K562 (cell line): ENCODE measurements around the gene NDUFV3. TPM values are rescaled to one million over a fixed set of nuclear protein-coding genes. Genes with fewer than 3 reads are reported as not detected.

Experiments used
- ATAC-seq: fragments of 200-7000 bp; cut with Tn5 transposase; 3 replicates; pipeline ENCODE4 v1.9.1; 2020; ENCODE audit warnings: moderate library complexity
- BruUV-seq: library from RNA; stranded (reverse); fragments of 400-500 nt; replicated peaks from 2 replicates; lab custom pipeline; 2021; lab: Mats Ljungman, UMichigan
- CTCF ChIA-PET: fragments of 300-600 bp; formaldehyde crosslinking; extraction: SDS; loops from one replicate; lab custom pipeline; 2021; ENCODE audit warnings: low intra/inter-chr PET ratio; lab: Yijun Ruan, JAX
- POLR2A ChIA-PET: fragments of 300-600, 350-650 bp; sonication (Branson Sonifier 250); formaldehyde crosslinking; extraction: SDS; loops from one replicate; lab custom pipeline; 2021; ENCODE audit warnings: antibody characterized with exemption, inconsistent platforms; lab: Yijun Ruan, JAX
- DNase-seq, 4 experiments: peaks; one replicate each; pipeline versions ENCODE4 v3.0.0 to v3.0.0-alpha.2; 2011 to 2018; ENCODE audit warnings: low spot score in 3 of 4, mixed read lengths in 3 of 4; ENCODE audit errors: extremely low read depth in 1 of 4
- FAIRE-seq: peaks from 2 replicates; lab custom pipeline; 2011; peaks lifted over from hg19 to GRCh38; lab: Jason Lieb, UNC
- H2AFZ ChIP-seq: 2 replicates; pipeline ENCODE4 v1.6.0; 2011; ENCODE audit warnings: low read depth, low read length, control low read depth, inconsistent platforms
- H3K27ac ChIP-seq: fragments of 200-600 bp; 3 replicates; pipeline ENCODE4 v1.8.0; 2011; ENCODE audit warnings: low read depth, mild to moderate bottlenecking, control low read depth, inconsistent platforms, low read length, moderate library complexity, mixed read lengths; ENCODE audit errors: extremely low read depth
- H3K27me3 ChIP-seq, 2 experiments: fragments of 300-600 bp in 1 of 2; 2 replicates in 1 of 2; 3 replicates in 1 of 2; pipeline versions ENCODE4 v1.6.0 to v1.8.0; 2011; ENCODE audit warnings: inconsistent platforms in 2 of 2, low read length in 2 of 2, mild to moderate bottlenecking in 1 of 2, mixed read lengths in 1 of 2, moderate library complexity in 1 of 2; ENCODE audit not compliant: control insufficient read depth in 2 of 2, insufficient read depth in 2 of 2
- H3K36me3 ChIP-seq: fragments of 300-600 bp; 3 replicates; pipeline ENCODE4 v1.8.0; 2011; ENCODE audit warnings: mild to moderate bottlenecking, low read length, inconsistent platforms; ENCODE audit not compliant: control insufficient read depth, insufficient read depth
- H3K4me1 ChIP-seq, 2 experiments: fragments of 200-600 bp in 1 of 2; replicated peaks in 1 of 2; 2 replicates in 1 of 2; 3 replicates in 1 of 2; pipeline versions ENCODE4 v1.5.1 to v1.8.0; 2011; ENCODE audit warnings: inconsistent platforms in 2 of 2, low read length in 2 of 2, mild to moderate bottlenecking in 1 of 2, mixed read lengths in 1 of 2, moderate library complexity in 1 of 2; ENCODE audit not compliant: control insufficient read depth in 2 of 2, insufficient read depth in 2 of 2
- H3K4me2 ChIP-seq: 2 replicates; pipeline ENCODE4 v1.6.1; 2011; ENCODE audit warnings: low read length, control low read depth, inconsistent platforms, mixed read lengths; ENCODE audit not compliant: insufficient read depth
- H3K4me3 ChIP-seq: fragments of 200-600 bp; sonication (generic), shearing (Covaris generic); 2 replicates; pipeline ENCODE4 v1.5.1; 2016; ENCODE audit warnings: control low read depth, inconsistent platforms
- H3K79me2 ChIP-seq: fragments of 200-600 bp; 3 replicates; pipeline ENCODE4 v1.8.0; 2011; ENCODE audit warnings: low read length, inconsistent platforms; ENCODE audit not compliant: control insufficient read depth, insufficient read depth
- H3K9ac ChIP-seq, 2 experiments: 2 replicates each; pipeline versions ENCODE4 v1.6.0 to v1.6.1; 2011; ENCODE audit warnings: low read depth in 2 of 2, low read length in 2 of 2, control low read depth in 1 of 2, inconsistent platforms in 1 of 2, mild to moderate bottlenecking in 1 of 2, mixed read lengths in 1 of 2; ENCODE audit not compliant: insufficient read depth in 1 of 2
- H3K9me1 ChIP-seq: one replicate; pipeline ENCODE4 v1.6.0; 2011; ENCODE audit warnings: inconsistent platforms, mild to moderate bottlenecking, low read length, moderate library complexity; ENCODE audit not compliant: control insufficient read depth, insufficient read depth
- H3K9me3 ChIP-seq: replicated peaks from 2 replicates; pipeline ENCODE4 v1.5.1; 2011; ENCODE audit warnings: low read depth, low read length, inconsistent platforms; ENCODE audit not compliant: control insufficient read depth, insufficient read depth
- H4K20me1 ChIP-seq: replicated peaks from 2 replicates; pipeline ENCODE4 v1.6.1; 2011; ENCODE audit warnings: low read length, inconsistent platforms, mixed read lengths; ENCODE audit not compliant: control insufficient read depth, insufficient read depth
- ELK1 ChIP-seq: sonication (generic); formaldehyde crosslinking; IDR thresholded peaks from 2 replicates; pipeline ENCODE4 v1.8.1; 2022; ENCODE audit warnings: missing genetic modification reagents
- FOXJ3 ChIP-seq: sonication (generic); formaldehyde crosslinking; IDR thresholded peaks from 2 replicates; pipeline ENCODE4 v1.4.0; 2020; ENCODE audit warnings: mild to moderate bottlenecking, missing genetic modification reagents
- FOXM1 ChIP-seq, 2 experiments: fragments of 450-650 bp in 1 of 2; sonication (generic) in 1 of 2; formaldehyde crosslinking in 1 of 2; IDR thresholded peaks; 2 replicates each; pipeline versions ENCODE4 v1.6.1 to v1.9.0; 2017 to 2022; ENCODE audit warnings: low read depth in 2 of 2, mild to moderate bottlenecking in 2 of 2, missing genetic modification reagents in 1 of 2, moderate library complexity in 1 of 2
- GABPB1 ChIP-seq: sonication (generic); formaldehyde crosslinking; IDR thresholded peaks from 2 replicates; pipeline ENCODE4 v1.8.0; 2022; ENCODE audit warnings: mild to moderate bottlenecking, missing genetic modification reagents
- HNRNPUL1 ChIP-seq: fragments of 200-400 bp; formaldehyde crosslinking; IDR thresholded peaks from 2 replicates; pipeline ENCODE4 v1.6.1; 2017; ENCODE audit warnings: low read length
- MEF2A ChIP-seq: IDR thresholded peaks from 2 replicates; pipeline ENCODE4 v1.6.1; 2011; ENCODE audit warnings: low read depth, mild to moderate bottlenecking, low read length, moderate library complexity; ENCODE audit not compliant: control insufficient read depth
- PHF21A ChIP-seq: fragments of 450-650 bp; IDR thresholded peaks from 2 replicates; pipeline ENCODE4 v1.6.1; 2017; ENCODE audit warnings: low read depth, borderline replicate concordance
- STAT5A ChIP-seq: IDR thresholded peaks from 2 replicates; pipeline ENCODE4 v1.6.1; 2012; ENCODE audit warnings: low read length, inconsistent platforms, borderline replicate concordance
- TAF7 ChIP-seq: fragments of 450-650 bp; IDR thresholded peaks from 2 replicates; pipeline ENCODE4 v1.6.1; 2016; ENCODE audit warnings: missing genetic modification characterization, missing compliant biosample characterization
- ZBTB11 ChIP-seq, 3 experiments: fragments of 200-800 bp in 1 of 3; fragments of 250-450 bp in 1 of 3; fragments of 450-650 bp in 1 of 3; sonication (Bioruptor Pico) in 1 of 3; sonication (Bioruptor generic) in 1 of 3; formaldehyde crosslinking in 1 of 3; IDR thresholded peaks; 2 replicates each; pipeline versions ENCODE4 v1.6.1 to v1.8.0; 2016 to 2022; ENCODE audit warnings: mild to moderate bottlenecking in 2 of 3, missing genetic modification characterization in 2 of 3, missing compliant biosample characterization in 1 of 3, moderate library complexity in 1 of 3
- ZNF143 ChIP-seq: sonication (generic); formaldehyde crosslinking; IDR thresholded peaks from 2 replicates; pipeline ENCODE4 v1.9.0; 2022; ENCODE audit warnings: mild to moderate bottlenecking, missing genetic modification reagents
- ZNF398 ChIP-seq: fragments of 250-450 bp; sonication (Bioruptor Pico); IDR thresholded peaks from 2 replicates; pipeline ENCODE4 v1.8.0; 2021; ENCODE audit warnings: moderate library complexity, mild to moderate bottlenecking, inconsistent platforms
- ZNF431 ChIP-seq: sonication (generic); formaldehyde crosslinking; IDR thresholded peaks from 2 replicates; pipeline ENCODE4 v1.8.0; 2022; ENCODE audit warnings: mild to moderate bottlenecking, missing genetic modification reagents
- WGBS: fragments of 100-300 bp; shearing (Covaris generic); methylation state at CpG from one replicate; pipeline ENCODE4 v1.1.6; 2016; ENCODE audit warnings: low coverage, mixed read lengths; ENCODE audit not compliant: insufficient coverage; ENCODE audit errors: missing lambda C conversion rate; 5-methylcytosine and 5-hydroxymethylcytosine counted together
- in situ Hi-C: fragments of 300-500 bp; cut with MboI; formaldehyde crosslinking; loops from 4 replicates; pipeline ENCODE4 v1.15.0; 2018; ENCODE audit warnings: inconsistent platforms, mixed read lengths
- intact Hi-C: fragments of 100-400 bp; cut with micrococcal nuclease; formaldehyde crosslinking; loops from 2 replicates; pipeline ENCODE4 v1.14.2; 2022
- polyA plus RNA-seq, 8 experiments: library from polyadenylated mRNA; depleted of rRNA in 4 of 8; stranded (reverse) in 5 of 8; unstranded in 3 of 8; fragments of >200 nt; fragmentation: Nextera tagmentation in 2 of 8; fragmentation: Illumina TruSeq in 1 of 8; extraction: Ambion mirVana in 2 of 8; extraction: Trizol in 1 of 8; gene quantifications; 2 replicates each; pipeline versions ENCODE4 v1.2.1 to v1.2.3, GENCODE V29; 2011 to 2014; ENCODE audit warnings: inconsistent platforms in 1 of 8, missing spikeins in 1 of 8
- total RNA-seq, 7 experiments: library from RNA; depleted of rRNA in 6 of 7; stranded (reverse); fragments of >200 nt in 6 of 7; fragmentation: Illumina TruSeq in 2 of 7; extraction: Trizol in 2 of 7; gene quantifications; 2 replicates each; pipeline versions ENCODE4 v1.2.1 to v1.2.3, GENCODE V29; 2011 to 2021; ENCODE audit warnings: low replicate concordance in 1 of 7

Gene NDUFV3
- total and polyA plus RNA-seq, 9 of the 15 experiments (the other 6 are each of a cell fraction or from before 2014, with no cell fraction given): 19.1 to 87.8 (median 74.3) TPM

GRCh38 chr21:42929969-42930368 is 36.9 kb downstream of the NDUFV3 start:
- in situ Hi-C loops: no loop called here
- DNase-seq (peak in 2 of 4 experiments; percentile 55 to 74), ATAC-seq (peak; percentile 72), FAIRE-seq (peak; percentile 85)
- ChIA-PET CTCF (no interaction called here), POLR2A (interaction anchor here (0.6 to 1.3 kb wide), 5 partner anchors 8 to 43 kb away, joined by 3 to 4 read pairs (median 3); partner anchors contain the start of gene NDUFV3)
- H3K4me3 ChIP-seq: no peak overlapping the region
- H3K9me3 ChIP-seq: no peaks in the 10 kb centered on the region
- H2AFZ ChIP-seq: peak overlapping the region; percentile 11; the same call in 1 of the 2 replicates
- no peak overlapping the region for H3K9ac ChIP-seq
- peak overlapping the region; percentile 30; the same call in 1 of the 3 replicates for H3K27ac ChIP-seq
- peaks cover 23 to 30% of the 10 kb centered on the region in 2 experiments; a peak in 4 of 5 replicates for H3K4me1 ChIP-seq
- H3K36me3 ChIP-seq: no peaks in the 10 kb centered on the region
- WGBS: 3% methylated on average over 3 of the region's 3 CpGs
- no peaks in the 10 kb centered on the region for H3K79me2 ChIP-seq
- no peaks in the 10 kb centered on the region for H3K27me3 ChIP-seq
- no peaks in the 10 kb centered on the region for H3K9me1 ChIP-seq
- intact Hi-C loops: no loop called here
- peak overlapping the region; percentile 49 for H3K4me2 ChIP-seq
- no TSS peak for BruUV-seq
- H4K20me1 ChIP-seq: no peaks in the 10 kb centered on the region
- 0 out of 2 replicates have a peak, but pooled peaks have one; percentile 34 for TF ChIP-seq ZNF143 (CRISPR knock-in tag)
- TF ChIP-seq ZNF398: no peak
- TF ChIP-seq GABPB1 (CRISPR knock-in tag): no peak
- peak; percentile 42 for TF ChIP-seq FOXM1 (IDR thresholded peaks at IDR 0.05; ENCODE audit: low read depth)
- no peak for TF ChIP-seq FOXM1 (CRISPR knock-in tag; IDR thresholded peaks at IDR 0.05; ENCODE audit: low read depth)
- TF ChIP-seq ZBTB11 (CRISPR knock-in tag; IDR thresholded peaks at IDR 0.05): no peak
- no peak for TF ChIP-seq ELK1 (CRISPR knock-in tag)
- no peak for TF ChIP-seq PHF21A
- TF ChIP-seq STAT5A: peak; percentile 32; the same call in 1 of the 2 replicates
- no peak for TF ChIP-seq TAF7 (tag)
- no peak for TF ChIP-seq FOXJ3
- TF ChIP-seq MEF2A: no peak
- no peak for TF ChIP-seq ZNF431 (CRISPR knock-in tag)
- no peak for TF ChIP-seq HNRNPUL1
